ENCODE measurements around the gene ERGIC1. TPM values are rescaled to one million over a fixed set of nuclear protein-coding genes. Genes with fewer than 3 reads are reported as not detected.

The ERGIC1 gene
- total RNA-seq, 1 donor from 2014 or later = 87.3 TPM

DNA sequence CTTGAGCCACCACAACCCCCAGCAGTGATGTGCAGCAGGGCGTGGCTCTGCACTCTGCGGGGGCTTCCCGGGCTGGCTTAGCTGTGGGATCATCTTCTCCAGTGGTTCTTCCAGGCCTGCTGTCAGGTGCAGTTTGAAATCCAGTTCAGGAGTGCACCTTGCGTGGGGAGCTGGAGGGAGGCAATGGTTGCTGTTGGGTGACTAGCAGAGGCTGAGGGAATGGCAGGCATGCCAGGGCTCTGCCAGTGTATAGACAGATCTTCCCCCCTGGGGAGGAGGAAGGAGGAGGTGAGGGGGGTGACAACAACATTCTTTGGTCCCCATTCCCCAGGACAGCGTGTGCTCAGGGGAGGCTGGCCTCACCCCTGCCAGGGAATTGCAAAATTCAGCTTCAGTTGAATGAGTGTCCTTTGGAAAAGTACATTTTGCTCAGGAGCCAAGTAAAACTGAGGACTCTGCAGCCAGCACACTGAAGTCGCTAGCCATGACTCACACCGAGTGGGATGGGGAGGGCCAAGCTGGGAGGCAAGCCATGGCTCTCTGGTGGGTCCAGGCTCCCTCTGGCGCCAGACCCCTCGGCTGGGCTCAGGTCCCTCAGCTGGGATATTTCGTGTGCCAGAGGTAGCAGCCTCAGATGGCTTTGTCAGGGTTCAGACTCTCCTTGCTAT, 35.0 kb downstream of the ERGIC1 start:
- ATAC-seq (peak; percentile 89), DNase-seq (ENCODE audit: low spot score) (peak; percentile 83)
- intact Hi-C loops (cut with DNase I) = loop anchor here (10.0 kb wide), 1 partner anchor 104 kb away; no protein-coding TSS in a partner anchor

DNA sequence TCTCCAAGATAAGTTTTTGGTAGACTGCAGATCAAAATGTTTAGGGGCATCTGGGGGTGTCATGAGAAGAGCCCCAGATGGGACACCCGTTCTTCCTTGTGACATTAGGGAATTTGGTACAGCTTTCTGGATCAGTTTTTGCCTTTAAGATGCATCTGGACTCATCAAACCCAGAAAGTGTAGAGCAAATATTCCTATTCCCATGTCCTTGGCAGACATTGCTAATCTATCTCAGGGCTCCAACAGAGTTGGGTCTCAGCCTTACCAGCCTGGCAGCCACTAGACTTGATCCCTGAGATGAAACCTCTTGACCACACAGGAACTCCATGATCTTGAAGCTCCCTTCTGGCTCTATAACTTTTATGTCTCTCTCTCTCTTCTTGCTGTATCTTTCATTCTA, 35.6 kb downstream of the ERGIC1 start:
- ATAC-seq (peak; percentile 1), DNase-seq (ENCODE audit: low spot score) (no peak)
- intact Hi-C loops (cut with DNase I) = loop anchor here (10.0 kb wide), 1 partner anchor 105 kb away; no protein-coding TSS in a partner anchor

DNA sequence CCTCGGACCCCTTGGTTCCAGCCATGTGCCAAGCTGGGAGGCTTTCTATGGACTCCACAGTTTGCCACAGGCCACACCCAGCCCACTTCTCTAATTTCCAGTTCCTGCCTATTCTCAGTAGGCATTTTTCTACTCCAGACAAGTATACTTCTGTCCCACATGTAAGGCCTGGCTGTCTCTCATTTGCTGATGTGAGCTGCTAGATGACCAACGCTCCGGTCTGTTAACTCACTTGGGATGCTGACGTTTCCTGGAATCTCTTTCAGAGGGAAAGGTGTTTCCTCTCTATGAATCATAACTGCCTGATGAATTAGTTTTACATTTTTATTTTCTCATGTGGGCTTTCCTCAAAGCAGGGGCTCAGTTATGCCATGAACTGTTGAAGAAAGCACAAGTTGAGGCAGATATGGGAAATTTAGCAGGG, 36.3 kb downstream of the ERGIC1 start:
- ATAC-seq = peak; percentile 52
- intact Hi-C loops (cut with DNase I) = no loop called here
- DNase-seq (ENCODE audit: low spot score) = no peak

DNA sequence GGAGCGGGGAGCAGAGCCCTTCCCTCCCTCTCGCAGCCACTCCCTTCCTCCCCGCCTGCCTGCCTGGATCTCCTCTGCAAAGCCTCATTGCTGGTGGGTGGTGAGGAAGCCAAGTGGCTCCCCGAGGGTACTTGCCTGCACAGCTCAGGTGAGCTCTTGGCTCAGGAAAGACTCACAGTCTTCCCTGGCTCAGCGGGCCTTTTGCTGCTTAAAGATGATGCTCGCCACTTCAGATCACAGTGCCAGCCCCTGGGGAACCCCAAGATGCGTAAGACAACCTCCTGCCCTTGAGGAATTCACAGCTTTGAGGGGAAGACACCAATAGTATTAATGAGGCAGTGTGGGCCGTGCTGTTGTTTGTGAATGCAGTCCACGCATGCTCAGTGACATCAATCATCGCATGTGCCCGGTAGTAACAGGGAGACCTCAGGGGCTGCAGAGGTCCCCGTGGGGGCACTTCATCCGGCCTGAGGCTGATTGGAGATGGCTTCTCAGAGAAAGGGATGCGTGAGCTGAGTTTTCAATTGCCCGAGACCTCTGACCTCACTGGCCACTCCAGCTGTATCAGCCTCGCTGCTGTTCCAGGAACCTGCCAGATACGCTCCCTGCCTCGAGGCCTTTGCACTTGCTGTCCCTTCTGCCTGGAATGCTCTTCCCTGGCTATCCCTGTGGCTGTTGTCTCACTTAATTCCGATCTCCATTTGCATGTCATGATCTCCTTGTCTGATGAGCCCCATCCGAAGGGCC, 36.8 kb downstream of the ERGIC1 start:
- peak; percentile 27 for ATAC-seq
- intact Hi-C loops (cut with DNase I) = no loop called here
- no peak for DNase-seq (ENCODE audit: low spot score)

DNA sequence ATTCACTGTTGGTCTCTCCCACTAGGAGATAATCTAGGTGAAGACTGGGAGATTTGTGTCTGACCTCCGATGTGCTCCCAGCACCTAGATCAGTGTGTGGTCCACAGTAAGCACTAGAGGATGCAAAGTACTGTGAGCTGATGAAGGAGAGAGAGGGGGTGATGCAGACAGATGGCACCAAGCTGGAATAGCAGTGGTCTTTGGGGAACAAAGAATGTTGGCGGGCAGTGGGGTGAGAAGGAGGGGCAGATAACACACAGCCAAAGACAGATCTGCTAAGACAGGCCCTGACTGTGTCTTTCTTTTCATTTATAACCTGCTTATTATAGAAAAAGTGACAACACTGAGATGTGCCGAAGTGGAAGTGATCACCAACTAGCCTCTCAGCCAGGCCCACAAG, 37.5 kb downstream of the ERGIC1 start:
- DNase-seq (ENCODE audit: low spot score) (no peak), ATAC-seq (no peak)
- intact Hi-C loops (cut with DNase I) = no loop called here

DNA sequence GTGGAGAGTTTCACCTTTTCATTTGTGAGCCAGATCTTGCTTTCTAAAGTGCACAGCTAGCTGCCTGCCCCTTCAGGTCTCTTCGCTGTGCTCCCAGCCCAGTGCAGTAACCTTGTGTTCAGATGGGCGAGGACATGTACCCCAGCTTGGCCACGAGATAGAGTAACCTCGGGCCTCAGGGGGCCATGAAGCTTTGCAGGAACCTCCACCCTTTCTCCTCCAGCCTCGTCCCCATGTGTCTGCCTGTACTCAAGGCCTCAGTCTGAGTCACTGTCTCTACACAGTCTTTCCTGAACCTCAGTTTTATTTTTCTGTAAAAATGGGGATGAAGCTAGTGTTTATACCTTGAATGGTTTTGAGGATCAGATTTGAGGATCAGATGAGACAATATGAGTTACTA, 37.9 kb downstream of the ERGIC1 start:
- ATAC-seq (no peak), DNase-seq (ENCODE audit: low spot score) (no peak)
- intact Hi-C loops (cut with DNase I) = no loop called here

DNA sequence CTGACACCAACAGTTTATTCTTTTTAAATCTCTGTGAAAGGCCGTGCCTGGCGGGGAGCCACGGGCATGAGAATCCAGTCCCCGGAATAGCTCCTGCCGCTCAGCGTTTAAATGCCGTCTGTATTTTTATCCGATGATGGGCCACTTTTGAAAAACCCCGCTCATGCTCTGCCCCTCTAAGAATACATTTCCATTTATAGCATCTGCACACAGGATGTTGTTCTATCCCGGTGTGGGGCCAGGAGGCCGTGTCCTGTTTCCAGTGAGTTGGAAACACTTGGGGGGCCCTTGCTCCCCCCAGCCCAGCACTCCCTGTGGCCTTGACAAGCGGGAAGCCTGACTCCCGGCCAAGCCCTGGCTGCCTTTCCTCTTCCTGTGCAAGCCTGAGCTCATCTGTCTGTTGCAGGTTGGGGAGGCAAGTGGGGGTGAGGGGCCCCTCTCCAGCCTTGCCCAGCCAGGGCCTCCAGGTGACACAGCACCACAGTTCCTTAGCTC, 39.0 kb downstream of the ERGIC1 start:
- DNase-seq (ENCODE audit: low spot score) (peak; percentile 79), ATAC-seq (peak; percentile 27)
- intact Hi-C loops (cut with DNase I) = no loop called here

DNA sequence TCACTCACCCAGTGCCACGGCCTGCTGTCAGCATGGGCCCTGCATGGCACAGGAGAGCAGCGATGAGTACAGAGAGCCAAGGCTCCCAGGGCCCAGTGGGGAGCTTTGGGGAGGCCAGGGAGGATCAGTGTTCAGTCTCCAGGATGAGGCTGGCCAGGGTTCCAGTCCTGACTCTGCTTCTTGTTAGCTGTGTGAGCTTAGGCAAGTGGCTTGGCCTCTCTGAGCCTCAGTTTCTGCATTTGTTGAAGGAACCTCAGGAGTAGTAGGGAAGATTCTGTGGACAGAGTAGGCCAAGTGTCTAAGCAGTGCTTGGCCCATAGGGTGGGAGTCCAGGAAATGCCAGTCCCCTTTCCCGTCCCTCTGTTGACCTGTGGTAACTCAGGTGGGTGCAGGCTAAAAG, 39.5 kb downstream of the ERGIC1 start:
- DNase-seq (ENCODE audit: low spot score) = no peak
- intact Hi-C loops (cut with DNase I) = no loop called here
- no peak for ATAC-seq

DNA sequence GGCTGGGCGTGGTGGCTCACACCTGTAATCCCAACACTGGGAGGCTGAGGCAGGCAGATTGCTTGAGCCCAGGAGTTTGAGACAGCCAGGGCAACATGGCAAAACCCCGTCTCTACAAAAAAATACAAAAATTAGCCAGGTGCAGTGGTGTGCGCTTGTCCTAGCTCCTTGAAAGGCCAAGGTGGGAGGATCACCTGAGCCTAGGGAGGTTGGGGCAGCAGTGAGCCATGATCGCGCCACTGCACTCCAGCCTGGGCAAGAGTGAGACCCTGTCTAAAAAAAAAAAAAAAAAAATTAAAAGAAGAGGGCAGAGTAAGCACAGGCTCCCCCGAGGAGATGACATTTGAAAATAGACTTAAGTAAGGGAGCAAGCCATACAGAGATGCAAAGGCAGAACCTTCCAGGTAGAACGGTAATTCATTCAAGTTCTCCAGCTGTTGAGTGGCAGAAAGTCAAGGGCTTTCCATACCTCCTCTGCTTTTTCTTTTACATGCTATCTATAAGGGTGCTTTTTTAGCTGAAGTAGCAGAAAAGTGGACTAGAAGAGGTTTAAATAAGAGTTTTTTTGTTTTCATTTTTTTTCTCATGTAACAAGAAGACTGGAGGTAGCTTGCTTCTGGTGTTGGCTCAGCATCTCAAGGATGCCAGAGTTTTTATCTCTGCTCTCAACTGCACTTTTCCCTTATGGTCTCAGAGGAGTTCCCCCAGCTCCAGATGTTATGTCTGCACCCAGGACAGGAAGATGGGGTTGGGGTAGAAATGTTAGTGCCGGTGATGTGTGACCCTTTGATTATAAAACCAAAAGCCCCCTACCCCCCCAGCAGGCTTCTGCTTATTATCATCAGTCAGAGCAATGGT, 40.8 kb downstream of the ERGIC1 start:
- no peak for ATAC-seq
- DNase-seq (ENCODE audit: low spot score) = no peak
- intact Hi-C loops (cut with DNase I) = no loop called here

DNA sequence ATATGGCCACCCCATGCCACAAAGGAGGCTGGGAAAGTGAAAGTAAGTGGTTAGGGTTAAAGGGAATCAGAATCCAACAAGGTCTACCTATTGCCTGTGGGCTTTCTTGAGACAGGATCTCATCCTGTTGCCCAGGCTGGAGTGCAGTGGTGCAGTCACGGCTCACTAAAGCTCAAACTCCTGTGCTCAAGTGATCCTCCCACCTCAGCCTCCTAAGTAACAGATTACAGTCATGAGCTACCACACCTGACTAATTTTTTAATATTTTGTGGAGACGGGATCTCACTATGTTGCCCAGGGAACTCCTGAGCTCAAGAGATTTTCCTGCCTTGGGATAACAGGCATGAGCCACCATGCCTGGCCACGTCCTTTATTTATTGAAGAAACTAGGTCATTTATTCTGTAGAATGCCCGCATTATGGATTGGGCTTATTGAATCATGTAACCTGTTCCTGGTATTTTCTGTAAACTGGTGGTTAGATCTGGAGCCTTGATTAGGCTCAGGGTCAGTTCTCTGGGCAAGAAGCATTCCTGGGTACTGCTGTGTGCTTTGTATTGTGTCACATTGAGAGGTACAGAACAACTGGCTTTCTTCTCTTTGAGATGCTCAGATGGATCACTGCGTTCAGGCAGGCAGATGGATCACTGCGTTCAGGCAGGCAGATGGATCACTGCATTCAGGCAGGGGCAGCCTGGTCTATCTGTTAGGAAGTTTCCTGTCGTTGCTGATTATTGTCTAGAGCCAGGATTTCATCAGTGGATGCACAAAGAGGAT, 41.6 kb downstream of the ERGIC1 start:
- ATAC-seq (no peak), DNase-seq (ENCODE audit: low spot score) (no peak)
- intact Hi-C loops (cut with DNase I) = no loop called here

DNA sequence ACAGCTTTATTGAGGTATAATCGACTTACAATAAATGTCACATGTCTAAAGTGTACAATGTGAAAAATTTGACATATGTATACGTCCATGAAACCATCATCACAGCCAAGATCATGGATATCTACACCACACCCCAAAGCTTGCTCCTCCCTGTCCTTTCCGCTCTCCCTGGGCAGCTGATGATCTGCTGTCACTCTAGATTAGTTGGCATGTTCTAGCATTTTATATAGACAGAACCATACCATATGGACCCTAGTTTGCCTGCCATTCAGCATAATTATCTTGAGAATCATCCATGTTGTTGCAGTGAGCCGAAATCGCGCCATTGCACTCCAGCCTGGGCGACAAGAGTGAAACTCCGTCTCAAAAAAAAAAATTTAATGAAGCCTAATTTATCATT, 42.5 kb downstream of the ERGIC1 start:
- ATAC-seq (no peak), DNase-seq (ENCODE audit: low spot score) (no peak)
- intact Hi-C loops (cut with DNase I) = no loop called here

DNA sequence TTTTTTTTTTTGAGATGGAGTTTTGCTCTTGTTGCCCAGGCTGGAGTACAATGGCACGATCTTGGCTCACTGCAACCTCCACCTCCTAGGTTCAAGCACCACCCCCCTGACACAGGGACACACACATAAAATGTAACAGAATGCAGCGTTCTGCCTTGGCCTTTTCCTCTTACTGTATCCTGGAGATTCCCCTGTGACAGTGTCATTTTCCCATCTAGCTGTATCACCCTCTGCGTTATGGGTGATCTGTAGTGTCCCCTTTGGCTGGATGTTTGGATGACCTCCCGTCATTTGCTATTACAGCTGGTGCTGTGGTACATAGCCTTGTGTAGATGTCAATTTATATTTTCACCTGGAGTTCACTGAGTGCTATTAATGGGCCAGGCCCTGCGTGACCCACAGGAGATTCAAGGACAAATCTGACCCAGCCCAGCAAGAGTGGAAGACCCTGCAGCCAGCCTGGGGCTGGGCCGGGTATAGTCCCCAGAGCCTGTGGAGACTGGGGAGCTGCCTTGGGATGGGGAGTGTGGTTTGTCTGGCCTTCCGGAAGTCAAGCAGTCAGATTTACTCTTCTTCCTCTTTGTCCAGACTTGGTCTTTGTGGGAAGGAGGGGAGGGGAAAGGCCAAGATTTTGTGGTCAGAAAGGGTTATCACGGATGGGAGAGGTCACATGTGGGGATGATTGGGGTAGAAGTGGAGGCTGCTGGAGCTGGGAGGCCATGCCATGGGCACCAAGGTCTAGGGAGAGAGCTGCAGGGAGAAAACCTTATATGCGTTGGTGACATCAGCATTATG, 43.6 kb downstream of the ERGIC1 start:
- ATAC-seq (no peak), DNase-seq (ENCODE audit: low spot score) (no peak)
- intact Hi-C loops (cut with DNase I) = no loop called here

DNA sequence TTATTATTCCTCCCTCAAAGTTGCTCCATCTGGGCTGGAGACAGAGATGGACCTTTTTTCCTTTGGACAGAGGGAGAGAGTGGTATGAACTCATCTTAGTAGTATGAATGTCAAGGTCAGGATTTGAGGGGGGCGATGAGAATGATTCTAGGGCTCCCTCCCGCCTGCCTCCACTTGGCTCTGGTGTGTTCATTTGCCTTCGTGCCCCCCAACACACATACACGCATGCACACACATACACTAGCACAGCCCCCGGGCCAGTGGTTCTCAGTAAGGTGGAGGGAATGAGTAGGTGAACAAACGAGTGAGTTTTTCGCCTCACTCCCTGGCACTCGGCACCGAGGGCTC, 44.5 kb downstream of the ERGIC1 start:
- ATAC-seq = peak; percentile 23
- intact Hi-C loops (cut with DNase I) = no loop called here

DNA sequence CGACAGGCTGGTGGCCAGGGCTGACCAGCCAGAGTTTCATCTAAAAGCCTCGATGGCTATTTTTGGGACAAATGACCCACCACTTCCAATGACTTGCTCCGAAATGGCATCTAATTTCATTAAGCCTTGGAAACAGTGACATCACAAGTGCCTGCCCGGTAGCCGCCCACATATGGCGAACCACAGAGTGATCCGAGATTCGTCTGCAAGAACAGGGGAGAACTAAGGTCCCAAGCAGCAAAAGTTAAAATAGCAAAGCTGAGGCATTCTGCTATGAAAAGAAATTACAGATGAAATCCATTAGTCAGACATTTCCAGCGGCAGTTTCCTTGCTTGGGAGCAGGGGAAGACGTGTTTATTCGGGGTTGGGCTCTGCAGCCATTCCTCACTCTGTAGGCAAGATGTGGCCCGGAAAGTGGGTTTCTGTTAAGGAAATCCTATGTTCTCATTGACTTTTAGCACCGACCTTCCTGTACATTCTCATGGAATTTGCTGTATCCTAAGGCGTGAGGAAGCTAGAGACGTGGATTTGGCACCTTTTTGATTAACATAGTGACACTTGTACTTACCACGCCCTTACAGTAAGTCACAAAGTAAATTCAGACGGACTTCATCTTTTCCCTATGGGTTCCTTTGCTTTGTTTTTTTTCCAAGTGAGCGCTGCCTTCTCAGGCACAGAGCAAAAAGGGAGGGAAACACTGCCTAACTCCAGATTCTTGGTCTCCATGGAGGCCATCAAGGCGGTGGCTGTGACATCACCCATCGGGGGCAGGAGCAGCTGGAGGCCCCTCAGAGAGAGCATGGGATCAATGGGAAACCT, 45.1 kb downstream of the ERGIC1 start:
- intact Hi-C loops (cut with DNase I) = no loop called here

More for the DNA sequence above, 44.5 kb downstream of the ERGIC1 start:
- no peak for DNase-seq (ENCODE audit: low spot score)

DNA sequence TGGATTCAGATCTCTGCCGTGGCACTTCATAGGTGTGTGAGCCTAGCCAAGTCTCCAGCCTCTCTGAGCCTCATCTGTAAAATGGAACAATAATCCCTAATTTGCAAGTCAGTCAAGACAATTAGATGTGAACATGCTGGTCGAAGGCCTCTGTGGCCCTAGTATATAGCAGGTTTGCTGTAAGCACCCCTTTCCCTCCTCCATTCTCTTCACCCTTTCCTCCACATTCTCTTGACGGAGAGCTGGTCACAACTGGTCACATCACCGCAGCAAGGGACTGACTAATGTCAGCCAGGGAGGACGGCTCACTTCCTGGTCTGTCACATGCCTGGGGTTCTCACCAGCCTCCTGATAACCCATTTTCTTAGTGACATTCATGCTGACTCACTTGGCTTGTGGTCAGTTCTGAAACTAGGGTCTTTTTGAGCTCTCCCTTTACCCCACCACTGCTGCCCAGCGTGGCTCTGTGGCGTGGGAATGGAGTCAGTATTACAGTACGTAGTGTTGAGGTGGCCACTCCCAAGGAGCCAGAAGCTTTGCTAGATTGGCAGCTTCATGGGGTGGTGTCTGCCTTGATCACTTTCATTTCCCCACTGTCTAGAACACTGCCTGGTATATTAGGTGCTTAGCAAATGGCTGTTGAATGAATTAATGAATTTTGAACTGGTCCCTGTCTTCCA, 47.8 kb downstream of the ERGIC1 start:
- intact Hi-C loops (cut with DNase I) = no loop called here
- DNase-seq (ENCODE audit: low spot score) (no peak), ATAC-seq (peak; percentile 12)

More for the DNA sequence above, 45.1 kb downstream of the ERGIC1 start:
- ATAC-seq = peak; percentile 62
- DNase-seq (ENCODE audit: low spot score) = no peak

DNA sequence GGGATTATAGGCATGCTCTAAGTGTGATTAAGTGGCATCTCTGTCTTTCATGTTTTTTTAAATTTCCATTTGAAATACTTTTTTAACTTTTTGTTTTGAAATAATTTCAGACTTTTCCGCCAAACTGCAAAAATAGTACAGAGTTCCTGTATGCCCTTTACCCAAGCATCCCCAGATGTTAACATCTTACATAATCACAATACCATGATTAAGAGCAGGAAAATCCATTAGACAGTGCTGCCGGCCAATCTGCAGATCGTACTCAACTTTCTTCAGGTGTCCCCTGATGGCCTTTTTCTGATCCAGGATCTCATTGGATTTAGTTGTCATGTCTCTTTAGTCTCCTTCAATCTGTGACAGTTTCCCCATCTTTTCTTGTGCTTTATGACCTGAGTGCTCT, 49.0 kb downstream of the ERGIC1 start:
- intact Hi-C loops (cut with DNase I) = no loop called here
- DNase-seq (ENCODE audit: low spot score) = no peak

More for the DNA sequence above, 49.0 kb downstream of the ERGIC1 start:
- ATAC-seq = no peak
